Measurements from ENCODE around the gene RPL32.
A peak's percentile ranks its signal among the peaks of the same experiment; 100 is the strongest.
"Not testable (repeated sequence)": the region's sequence is repeated elsewhere in the genome, so short reads cannot be mapped to it uniquely, and the experiment has no call there.

Gene RPL32

GRCh38 chr3:12868039-12869034 lies 27.0 kb upstream of the RPL32 start:
- peak; percentile 84 for DNase-seq

- no peak for DNase-seq
Measured at GRCh38 chr3:12866836-12867235, 25.5 kb upstream of the RPL32 start.

DNA sequence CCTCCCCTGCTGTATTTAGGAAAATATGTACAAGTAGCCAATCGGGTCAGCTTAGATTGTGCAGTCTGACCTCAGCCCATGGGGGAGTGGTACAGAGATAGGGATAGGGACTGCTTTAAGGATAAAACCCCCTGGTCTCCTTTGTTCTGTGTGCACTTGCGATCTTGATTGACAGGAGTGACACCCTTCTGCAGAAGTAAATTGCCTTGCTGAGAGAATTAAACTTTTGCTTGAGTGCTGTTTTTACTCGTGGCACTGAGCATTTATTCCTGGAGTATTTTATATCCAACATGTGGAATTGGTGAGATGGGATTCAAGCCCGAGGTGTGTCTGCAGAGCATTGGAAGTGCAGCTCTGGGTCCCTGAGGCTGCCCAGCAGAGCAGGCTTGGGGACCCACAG lies 23.9 kb upstream of the RPL32 start:
- DNase-seq, result no peak

GRCh38 chr3:12862387-12862786 lies 21.0 kb upstream of the RPL32 start:
- no peak for DNase-seq

GRCh38 chr3:12861611-12862010 lies 20.2 kb upstream of the RPL32 start:
- no peak for DNase-seq

DNA sequence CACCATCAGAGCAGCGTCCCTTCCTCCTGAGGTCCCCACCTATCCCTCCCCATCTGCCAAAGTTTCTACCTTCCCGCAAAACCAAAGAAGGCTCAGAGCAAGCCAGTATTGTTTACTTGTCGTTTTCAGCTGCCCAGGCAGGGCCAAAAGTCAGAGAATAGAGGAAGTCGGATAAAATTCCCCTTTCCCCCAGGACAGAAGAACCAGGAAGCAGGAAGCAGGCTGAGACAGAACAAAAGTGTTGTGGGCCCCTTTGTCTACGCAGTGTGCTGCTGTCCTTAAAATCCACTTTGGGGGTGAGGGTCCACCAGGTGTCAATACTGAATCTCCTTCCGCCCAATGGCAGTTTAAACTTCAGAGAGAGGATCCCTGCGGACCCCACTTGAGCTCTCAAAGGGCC lies 18.5 kb upstream of the RPL32 start:
- DNase-seq, result no peak

DNA sequence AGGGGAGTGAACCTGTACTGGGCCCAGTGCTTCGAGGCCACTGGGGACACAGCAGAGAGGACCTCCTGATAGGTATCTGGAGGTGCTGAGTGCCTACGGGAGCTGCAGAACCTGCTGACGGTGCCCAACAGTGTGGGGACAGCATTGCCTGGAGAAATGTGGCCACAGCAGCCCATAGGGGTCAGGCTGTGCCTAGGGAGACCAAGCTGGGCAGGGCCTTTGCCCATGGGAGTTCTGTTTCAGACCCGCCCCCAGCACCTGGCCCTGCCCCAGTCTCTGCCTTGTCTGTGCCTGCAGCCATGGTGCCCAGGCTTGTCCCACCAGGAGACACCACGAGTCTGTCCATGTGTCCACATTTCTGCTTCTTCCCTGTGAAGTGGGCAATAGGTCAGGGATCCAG lies 15.3 kb upstream of the RPL32 start:
- DNase-seq, result no peak

DNA sequence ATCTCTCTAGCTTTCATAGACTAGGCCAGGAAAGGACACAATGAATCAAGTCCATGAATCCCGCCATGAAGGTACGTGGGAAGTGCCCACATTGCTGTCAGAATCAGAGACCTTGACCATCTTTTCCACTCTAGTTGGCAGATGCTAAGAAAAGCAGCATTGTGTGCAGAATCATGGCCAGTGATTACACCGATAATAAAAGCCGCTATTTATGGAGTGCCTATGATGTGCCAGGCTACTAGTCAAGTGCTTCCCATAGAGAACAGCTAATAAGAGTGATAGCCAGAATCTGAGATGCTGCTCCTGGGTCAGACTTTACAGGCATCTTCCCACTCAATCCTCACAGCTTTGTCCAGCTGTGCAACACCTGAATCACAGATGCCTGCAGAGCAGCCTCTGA lies 13.2 kb upstream of the RPL32 start:
- no peak for DNase-seq

DNA sequence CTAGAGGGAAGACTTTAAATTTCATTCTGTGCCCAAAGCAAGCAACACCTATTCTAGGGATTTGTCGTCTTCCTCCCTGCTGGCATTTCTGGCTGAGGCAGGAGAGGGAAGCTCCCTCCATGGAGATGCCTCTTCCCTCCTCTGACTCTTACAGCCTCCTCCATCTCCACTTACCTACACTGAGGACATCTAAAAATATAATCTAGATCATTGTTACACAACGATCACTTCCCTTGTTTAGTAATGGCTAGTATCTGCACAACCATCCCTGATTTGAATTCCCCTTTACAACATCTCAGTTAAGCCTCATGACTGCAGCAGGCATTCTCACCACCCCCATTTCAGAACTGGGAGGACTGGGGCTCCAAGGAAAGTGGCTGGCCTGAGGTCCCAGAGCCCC lies 12.5 kb upstream of the RPL32 start:
- DNase-seq, result not testable (repeated sequence)

DNA sequence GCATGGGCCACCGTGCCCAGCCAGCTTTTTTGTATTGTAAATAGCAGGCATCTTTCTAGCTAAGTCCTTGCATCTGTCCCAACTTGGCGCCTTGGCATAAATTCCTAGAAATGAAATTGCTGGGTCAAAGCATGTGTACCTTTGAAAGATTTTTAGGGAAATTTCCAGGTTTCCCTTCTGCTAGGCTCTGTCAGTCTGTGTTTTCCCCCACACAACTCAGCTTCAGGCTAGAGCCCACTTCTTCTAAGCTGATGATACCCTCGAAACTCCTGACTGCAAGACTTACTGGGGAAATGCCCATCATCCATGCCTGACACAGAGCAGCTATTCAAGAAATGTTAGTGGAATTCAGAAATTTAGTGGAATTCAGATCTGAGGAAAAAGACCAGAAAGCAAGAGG lies 10.8 kb upstream of the RPL32 start:
- DNase-seq, result no peak

DNA sequence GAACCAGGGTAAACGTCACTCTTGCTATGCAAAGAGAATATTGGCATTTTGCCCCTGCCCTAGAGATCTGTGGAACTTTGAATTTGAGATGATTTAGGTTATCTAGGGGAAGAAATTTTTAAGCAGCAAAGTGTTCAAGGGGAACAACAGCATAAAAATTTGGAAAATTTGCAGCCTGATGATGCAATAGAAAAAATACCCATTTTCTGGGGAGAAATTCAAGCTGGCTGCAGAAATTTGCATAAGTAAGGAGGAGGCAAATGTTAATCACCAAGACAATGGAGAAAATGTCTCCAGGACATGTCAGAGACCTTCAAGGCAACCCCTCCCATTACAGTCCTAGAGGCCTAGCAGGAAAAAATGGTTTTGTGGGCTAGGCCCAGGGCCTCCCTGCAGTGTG lies 4.4 kb upstream of the RPL32 start:
- DNase-seq, result no peak

DNA sequence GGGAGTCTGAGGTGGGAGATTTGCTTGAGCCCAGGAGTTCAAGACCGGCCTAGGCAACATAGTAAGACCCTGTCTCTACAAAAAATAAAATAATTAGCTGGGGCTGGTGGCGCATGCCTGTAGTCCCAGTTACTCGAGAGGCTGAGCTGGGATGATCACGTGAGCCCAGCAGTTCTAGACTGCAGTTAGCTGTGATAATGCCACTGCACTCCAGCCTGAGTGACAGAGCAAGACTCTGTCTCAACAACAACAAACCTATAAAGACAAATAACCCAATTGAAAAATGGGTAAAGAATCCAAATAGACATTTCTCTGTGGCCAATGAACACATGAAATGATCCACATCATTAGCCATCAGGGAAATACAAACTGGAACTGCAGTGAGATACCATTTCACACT lies 1.1 kb upstream of the RPL32 start:
- DNase-seq, result no peak

DNA sequence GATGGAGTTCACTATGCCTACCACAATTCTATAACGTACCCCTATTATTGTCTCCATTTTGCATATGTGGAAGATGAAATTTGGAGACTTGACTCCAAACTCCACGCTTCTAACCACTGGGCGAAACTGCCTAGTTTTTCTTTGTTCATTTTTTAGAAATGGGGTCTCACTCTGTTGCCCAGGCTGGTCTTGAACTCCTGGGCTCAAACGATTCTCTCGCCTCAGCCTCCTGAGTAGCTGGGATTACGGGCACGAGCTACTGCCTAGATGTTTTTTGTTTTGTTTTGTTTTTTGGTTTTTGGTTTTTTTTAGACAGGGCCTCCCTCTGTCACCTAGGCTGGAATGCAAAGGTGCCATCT lies 584 bp upstream of the RPL32 start:
- no peak for DNase-seq

GRCh38 chr3:12840591-12841148 lies 695 bp downstream of the RPL32 start:
- DNase-seq, result peak; percentile 31

GRCh38 chr3:12840148-12840547 lies 1.2 kb downstream of the RPL32 start:
- not testable (repeated sequence) for DNase-seq

GRCh38 chr3:12839156-12839946 lies 2.0 kb downstream of the RPL32 start:
- no peak for DNase-seq

GRCh38 chr3:12838179-12838965 lies 3.0 kb downstream of the RPL32 start:
- DNase-seq, result no peak

DNA sequence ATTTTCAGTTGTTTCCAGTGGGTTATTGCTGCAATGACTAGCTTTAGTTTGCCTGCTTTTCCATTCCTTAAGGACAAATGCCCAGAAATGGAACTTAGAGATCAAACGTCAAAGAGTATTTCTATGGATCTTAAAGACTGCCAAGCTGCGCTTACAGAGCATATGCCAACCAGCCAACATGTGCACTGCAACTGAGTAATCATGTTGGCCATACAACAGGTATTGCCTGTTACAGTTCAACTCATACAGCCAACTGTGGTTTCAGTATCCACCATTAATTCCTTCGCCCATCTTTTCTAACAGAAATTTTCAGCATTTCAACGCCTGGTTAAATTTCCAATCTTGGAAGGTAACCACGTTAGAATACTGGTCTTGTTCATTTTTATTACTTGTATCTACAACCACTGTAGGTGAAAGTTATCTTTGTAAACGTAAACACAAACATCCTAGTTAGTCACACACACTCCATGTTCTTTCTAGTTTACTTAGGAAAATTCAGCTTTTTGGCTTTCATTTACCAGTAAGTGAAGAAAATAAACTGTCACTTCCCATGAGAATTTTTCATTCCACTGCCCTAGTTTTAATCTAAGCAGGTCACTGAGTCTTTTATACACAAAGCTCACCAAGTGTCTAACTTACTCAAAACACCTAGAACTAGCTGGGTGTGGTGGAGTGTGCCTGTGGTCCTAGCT lies 3.9 kb downstream of the RPL32 start:
- no peak for DNase-seq

DNA sequence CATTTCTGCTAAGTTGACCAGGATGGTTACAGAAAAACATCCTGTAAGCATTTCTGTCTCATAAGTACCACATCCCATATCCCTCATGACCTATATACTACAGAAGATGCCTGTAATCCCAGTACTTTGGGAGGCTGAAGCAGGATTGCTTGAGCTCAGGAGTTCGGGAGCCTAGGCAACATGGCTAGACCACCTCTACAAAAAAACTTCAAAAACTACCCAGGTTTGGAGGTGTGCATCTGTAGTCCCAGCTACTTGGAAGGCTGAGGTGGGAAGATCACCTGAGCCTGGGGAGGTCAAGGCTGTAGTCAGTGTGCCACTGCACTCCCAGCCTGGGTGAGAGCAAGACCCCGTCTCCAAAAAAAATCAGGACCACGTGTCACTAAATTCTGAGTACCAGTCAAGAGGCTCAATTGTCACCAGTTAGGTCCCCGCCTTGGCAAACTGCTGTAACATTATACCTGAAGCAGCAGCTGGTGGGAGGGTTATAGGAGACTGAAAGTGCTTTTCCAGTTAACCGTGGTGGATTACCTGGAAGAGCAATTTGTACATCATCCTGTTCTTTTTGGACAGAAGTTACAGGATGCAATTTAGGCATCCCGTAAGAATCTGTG lies 6.2 kb downstream of the RPL32 start:
- no peak for DNase-seq

DNA sequence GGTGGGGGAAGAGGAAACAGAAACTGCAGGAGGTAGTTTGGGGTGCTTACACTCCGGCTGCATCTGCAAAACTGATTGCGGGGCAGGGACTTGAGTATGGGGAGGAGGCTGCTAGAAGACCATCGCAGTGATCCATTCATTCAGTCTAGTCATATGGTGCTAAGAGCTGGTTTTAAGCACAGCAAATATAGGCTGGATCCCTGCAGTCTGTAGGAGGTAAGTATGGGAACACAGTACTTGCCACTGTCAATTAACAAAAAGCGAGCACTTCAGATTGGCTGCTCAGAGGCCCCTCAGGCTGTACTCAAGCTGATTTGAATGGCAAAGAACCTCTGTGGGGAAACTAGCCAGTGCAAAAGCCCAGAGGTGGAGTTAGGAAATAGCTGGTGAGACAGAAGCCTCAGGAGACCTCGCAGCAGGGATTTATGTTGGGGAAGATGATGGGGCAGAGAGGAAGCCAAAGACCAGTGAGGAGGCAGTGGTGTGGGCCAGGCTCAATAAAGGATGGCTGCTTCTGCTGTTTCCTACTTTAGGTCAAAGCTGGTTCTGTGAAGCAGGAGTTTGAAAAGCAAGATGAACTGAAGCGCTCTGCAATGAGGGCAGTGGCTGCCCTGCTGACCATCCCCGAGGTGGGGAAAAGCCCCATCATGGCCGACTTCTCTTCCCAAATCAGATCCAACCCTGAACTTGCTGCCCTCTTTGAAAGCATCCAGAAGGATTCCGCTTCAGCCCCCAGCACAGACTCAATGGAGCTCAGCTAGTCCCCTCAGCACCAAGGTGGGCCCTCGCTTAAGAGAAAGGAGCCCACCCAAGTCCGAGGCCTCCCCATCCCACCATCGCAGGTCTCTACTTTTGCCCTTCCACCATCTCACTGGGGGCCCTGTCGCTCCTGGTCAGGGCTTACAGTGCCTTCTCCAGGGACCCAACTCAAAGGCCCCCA lies 7.9 kb downstream of the RPL32 start:
- no peak for DNase-seq
